A172 (cell line): ENCODE results near the gene SPRTN. TPM values are rescaled to one million over a fixed set of nuclear protein-coding genes. Genes with fewer than 3 reads are reported as not detected.

Experiments
- DNase-seq: peaks from one replicate; pipeline ENCODE4 v3.0.0-alpha.2; 2015; ENCODE audit warnings: low spot score
- total RNA-seq: library from RNA; depleted of rRNA; stranded (reverse); fragments of >200 nt; shearing (Covaris generic); gene quantifications from 2 replicates; pipeline ENCODE4 v1.2.3, GENCODE V29; 2014

Gene SPRTN
- total RNA-seq, 1 experiment from 2014 or later: 34.4 TPM

DNA sequence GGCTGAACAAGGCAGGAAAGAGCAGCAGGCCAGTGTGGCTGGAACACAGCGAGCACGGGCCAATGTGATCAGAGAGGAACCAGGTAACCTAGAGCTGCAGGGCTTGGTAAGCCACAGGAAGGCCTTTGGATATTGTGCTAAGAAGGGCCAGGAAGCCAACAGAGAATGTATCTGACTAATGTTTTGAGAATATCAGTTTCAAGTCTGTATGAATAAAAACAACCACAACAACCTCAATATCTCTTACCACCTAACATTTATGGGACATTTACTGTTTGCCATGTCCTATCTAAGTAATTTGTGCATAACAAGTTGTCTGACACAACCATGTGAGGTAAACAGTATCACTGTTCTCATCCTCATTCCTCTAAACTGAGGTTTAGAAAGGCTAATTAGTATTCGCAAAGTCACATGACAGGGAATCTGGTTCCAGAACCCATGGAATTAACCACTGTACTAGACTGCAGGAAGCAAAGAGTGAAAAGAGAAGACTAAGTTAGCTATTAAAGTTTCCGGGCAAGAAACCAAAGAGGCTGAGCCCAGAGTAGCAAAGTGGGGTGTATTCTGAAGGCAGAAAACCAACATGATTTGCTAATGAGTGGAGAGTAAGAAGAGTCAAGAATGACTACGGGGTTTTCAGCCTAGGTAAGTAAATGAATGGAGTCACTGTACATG lies 38.9 kb downstream of the SPRTN start:
- DNase-seq: no peak

DNA sequence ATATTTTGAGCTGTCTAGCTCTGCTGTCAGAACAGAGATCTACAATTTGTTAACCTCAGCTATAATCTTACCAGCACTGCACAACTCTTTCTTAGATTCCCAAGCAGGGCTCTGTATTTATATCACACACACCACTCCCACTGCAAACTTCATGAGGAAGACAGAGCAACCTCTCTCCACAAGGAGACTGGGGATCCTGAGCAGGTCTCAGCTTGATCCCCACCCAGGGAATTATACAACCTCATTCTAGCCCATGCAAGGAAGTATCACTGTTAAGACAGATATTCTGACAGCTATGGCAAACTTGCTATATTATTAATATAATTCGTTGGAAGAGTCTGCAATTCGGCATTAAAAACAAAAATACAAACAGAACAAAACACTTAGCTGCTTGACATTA lies 43.6 kb downstream of the SPRTN start:
- no peak for DNase-seq

DNA sequence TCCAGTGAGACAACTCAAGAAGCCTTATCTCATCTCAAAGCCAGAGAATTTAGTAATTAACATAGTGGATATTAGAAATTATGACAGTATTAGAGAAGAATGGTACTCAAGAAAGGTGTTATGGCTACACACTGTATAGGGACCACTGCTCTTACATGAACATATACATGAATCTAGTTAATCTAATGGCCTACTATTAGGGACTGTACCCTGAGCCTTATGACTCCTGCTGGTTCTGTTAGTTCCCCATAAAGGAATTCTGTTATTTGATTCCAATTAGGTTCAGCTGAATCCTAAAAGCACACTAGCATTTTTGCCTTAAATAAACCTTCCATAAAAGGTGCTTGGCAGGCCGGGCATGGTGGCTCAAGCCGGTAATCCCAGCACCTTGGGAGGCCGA lies 44.3 kb downstream of the SPRTN start:
- no peak for DNase-seq

DNA sequence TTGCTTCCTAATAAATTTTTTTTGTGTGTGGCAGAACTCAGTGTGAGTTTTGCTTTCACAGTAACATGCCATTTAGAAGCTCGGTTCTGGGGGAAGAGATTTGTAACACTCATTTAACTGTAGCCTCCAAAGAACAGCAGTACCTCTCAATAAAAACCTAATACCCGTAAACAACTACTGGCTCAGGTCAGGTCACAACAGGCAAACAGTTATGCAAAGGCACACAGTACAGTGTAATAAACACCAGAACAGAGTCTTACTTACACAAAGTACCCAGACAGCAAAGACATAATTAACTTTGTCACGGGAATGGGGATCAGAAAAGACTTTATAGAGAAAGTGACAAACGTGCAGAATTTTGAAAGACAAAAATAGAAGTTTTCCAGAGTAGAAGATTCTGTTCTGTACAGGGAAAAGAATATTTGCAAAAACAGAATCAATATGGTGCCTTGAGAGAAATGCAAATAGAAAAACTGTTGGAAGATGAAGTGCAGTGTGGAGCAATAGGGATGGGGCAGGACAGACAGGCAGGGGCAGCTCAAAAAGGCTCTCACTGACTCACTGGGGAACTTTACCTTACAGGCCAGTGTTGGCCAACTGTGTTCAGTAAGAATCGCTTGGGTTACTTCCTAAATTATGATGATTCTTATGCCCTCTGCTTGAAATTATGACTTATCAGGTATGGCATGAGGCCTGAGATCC lies 45.2 kb downstream of the SPRTN start:
- DNase-seq: no peak

DNA sequence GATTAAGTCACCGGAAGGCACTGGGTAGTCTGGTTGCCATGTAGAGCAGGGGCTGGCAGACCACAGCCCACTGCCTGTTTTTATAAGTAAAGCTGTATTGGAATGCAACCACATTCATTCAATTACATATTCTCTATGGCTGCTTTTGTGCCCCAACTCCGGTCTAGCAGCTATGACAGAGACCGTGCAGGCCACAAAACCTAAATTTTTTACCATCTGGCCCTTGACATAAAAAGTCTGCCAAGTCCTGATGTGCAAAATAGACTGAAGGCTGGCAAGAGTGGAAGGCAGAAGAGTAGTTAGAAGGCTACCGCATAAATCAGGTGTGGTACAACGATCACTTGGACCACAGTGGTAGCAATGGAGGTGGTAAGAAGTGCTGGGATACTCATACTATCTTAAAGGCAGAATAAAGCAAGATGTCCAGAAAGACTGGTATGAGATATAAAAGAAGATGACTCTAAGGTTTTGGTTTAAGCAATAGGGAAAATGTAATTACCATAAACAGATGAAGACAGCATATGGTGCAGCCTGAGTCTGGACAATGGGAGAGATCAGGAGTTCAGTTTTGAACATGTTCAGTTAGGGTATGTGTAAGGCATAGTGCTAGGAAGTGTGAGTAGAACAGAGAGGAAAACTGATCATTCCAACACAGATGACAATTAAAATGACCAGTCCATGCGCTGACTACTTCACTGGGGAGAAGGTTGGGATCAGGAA lies 46.8 kb downstream of the SPRTN start:
- DNase-seq: no peak

DNA sequence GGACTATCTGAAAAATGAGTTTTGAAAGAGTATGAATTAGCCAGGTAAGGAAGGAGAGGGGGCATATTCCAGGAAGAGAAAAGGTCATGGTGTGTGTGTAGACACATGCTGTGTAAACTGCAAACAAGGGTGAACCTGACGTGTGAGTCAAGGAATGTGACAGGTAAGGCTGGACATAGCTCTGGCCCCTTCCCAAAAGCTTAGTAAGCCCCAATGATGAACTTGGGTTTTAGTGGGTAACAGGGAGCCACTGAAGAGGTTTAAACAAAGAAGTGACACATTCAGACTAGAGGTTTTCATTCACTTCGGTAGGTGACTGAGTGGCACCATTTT lies 47.3 kb downstream of the SPRTN start:
- peak; percentile 24 for DNase-seq

DNA sequence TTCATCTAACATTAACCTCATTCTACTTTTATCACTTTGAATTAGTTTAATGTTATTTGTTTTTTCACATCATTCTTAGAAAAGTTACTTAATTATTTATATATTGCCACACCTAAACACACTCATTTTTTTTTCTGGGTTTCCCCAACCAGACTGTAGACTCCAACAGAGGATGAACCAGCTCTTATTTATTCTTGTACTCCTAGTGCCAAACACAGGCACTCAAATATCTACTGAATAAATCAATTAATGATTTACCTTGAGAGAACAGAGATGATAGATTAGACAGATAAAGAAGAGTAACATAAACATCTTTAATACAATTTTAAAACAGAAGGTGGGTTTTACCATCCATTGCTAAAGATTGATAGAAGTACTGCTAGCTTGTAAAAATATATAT lies 48.4 kb downstream of the SPRTN start:
- no peak for DNase-seq

DNA sequence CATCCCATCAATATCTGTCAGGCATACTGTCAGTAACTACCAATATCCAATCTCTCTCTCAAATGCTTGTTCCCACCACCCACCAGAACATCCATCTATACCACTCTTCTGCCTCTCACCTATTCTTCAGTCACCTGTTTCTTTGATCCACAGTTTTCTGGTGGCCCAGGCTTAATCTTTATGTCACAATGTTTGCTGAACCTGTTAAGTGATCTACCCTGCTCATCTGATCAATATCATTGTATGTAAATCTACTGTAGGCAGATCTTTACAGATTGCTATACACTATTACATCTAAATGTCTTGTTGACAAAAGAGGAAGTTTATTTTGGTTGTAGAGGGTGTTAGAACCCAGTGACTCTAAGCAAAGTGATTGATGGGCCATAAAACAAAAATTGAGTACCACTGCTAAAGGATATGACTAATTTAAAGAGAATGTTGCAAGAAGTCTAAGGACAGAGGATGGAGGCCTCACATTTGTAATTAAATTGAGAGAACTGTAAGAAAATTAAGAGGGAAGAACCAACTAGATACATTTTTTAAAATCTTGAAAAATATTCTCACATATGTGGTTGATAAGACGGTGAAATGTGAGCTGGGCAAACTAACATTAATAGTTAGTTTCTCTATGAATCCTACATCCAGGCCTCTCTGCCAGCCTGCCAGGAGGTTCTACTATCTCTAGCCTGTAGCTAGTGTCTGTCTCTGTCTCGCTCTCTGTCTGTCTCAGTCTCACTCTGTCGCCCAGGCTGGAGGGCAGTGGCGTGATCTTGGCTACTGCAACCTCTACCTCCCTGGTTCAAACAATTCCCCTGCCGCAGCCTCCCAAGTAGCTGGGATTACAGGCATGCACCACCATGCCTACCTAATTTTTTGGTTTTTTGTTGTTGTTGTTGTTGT lies 49.9 kb downstream of the SPRTN start:
- DNase-seq: peak; percentile 73

DNA sequence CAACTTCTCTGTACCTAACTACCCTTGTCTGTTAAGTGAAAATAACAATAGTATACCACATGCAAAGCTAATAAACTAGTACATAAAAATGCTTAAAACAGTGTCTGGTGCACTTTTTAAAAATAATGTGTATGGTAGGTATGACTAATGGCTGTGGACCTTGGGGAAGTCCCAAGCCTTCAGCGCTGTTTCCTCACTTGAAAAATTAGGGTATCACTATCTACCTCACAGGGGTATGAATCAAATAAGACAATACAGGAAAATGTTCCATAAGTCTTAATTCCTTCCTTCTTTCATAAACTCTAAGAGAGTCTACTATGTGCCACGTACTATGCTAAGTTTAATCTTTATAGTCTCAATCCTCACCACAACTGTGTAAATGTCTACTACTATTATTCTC lies 52.0 kb downstream of the SPRTN start:
- DNase-seq: peak; percentile 82

DNA sequence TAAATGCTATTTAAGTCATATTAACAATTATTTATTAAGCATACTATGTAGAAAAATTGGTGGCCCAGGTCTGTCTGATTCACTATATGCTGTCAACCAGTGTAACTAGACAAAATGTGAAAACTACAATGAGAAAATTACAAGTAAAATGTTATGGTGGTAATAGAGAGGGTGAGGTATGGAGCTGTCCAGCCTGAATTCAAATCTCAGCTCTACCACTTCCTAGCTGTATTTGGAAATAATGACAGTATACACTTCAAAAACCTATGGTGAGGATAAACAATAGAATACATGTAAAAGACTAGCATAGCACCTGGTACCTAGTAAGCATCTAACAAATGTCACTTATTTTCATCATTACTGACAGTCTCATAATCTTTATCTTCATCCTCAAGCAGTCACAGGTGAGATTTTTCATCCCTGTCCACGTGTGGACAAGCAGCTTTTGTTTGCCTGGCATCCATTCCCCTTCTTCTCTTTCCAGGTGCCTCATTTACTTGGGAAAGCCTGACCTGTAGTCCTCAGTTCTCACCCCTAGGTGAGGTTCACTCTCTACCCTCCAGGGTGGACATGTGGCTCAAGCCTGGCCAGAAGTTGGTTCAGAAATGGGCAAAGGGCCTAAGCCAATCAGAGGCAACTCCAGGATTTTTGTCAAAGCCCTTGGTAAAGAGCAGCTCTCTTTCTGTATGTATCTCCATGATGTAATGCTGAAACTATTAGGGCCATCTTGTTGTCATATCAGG lies 54.5 kb downstream of the SPRTN start:
- DNase-seq: no peak

DNA sequence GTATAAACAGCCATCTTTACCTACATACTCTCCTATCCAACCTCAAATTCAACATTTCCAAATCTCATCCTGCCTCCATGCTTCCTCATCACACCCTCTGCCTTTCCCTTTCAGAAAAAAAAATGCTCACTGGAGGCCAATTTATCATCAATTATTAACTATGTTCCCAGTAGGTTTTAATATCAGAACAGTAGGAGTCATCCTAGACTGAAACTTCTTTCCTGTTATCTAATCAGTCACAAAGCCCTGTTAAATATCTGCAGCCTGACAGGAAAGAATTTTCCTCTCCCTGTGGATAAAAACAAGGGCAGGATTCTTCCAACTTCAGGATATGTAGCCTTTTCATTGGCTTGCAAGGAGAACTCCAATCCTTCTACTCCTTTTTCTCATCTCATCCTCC lies 55.6 kb downstream of the SPRTN start:
- peak; percentile 21 for DNase-seq

DNA sequence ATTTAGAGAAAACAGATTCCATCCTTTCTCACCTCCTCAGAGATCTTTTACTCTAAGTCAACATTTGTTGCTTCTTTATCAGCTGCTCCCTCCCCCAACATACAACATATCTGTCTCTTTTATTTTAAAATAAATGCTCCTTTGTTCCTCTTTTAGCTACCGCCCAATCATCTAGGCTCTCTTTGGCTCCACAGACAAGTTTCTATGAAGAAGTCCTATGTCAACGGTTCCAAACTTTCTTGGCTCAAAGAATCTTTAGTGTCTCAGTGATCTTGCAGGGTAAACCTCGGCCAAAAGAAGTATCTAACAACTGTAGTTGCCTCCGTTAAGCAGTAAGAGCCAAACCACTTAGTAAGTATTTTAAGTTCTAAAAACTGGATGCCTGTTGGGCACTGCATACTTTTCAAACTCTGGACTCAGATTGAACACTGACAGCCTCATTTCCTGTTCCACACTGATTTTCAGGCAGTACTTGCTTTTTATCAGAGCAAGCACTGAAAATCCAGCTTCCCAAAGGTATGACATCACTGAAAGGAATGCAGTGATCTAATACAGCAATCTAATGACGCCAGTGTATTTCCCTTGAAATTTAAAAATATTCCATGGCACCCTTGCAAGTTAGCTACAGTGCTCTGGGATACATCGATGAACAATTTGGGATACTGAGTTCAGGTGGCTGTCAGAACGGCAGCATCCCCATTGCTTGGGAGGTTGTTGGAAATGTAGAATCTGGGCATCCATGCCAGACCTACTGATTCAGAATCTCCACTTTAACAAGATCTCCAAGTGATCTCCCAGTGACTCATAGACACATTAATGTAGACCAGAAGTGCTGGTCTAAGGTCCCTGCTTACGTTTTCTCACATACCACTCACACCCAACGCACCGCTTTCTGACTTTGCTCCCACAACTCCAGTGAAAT lies 57.2 kb downstream of the SPRTN start:
- DNase-seq: peak; percentile 97

DNA sequence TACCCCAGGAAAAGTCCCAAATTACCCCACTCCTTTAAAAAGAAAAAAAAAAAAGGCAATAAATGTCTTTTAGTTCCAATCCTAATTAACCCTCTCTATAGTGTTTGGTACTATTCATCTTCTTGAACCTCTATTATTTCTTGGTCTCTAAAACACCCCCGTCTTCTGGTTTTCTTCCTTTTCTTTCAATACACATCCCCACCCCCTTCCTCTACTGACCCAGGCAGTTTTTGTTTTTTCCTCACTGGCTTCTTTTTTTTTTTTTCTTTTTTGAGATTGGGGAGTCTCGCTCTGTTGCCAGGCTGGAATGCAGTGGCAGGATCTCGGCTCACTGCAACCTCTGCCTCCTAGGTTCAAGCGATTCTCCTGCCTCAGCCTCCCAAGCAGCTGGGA lies 57.9 kb downstream of the SPRTN start:
- DNase-seq: no peak

DNA sequence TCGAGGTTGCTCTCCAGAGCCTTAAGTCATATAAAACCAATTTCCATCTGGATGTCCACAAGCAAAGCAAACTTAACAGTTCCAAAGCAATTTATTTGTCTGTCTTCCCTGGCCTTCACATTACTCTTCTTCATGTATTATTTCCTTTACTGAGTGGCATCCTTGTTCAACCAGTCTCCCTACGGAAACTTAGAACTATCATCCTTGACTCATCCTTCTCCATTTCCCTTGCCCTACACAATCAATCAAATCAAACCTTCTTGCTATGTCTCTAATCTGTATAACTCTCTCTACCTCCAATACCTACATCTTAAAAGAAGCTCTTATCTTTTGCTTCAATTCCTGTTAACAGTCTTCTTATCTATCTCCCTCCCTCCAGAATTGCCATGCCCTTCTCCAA lies 58.5 kb downstream of the SPRTN start:
- DNase-seq: peak; percentile 31

DNA sequence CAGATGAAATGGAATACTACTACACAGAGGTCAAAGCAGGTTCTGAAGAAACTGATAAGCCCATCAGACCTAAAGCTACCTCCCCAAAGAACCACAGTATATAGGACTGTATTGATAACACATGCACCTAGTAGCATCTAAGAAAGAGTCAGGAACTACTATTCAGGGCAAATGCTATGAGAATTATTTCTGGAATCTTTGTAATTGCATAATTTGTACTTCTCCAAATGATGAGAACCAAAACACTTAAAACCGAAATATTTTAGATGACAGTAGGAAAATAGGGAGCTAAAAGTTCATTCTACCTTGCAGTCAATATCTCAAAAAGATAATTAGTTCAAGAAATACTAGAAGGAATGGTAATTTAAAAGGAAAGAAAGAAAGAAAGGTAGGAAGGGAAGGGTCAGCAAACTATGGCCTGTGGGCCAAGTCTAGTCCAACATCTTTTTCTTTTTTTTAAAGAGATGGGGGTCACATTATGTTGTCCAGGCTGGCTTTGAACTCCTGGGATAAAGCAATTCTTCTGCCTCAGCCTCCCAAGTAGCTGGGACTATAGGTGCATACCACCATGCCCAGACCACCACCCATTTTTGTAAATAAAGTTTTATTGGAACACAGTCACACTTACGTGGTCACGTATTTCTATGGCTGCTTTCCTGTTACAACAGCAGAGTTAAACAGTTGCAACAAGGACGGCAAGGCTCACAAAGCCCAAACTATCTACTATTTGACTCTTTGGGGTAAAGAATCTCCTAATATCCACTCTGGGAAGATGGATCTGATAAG lies 60.0 kb downstream of the SPRTN start:
- DNase-seq: no peak

DNA sequence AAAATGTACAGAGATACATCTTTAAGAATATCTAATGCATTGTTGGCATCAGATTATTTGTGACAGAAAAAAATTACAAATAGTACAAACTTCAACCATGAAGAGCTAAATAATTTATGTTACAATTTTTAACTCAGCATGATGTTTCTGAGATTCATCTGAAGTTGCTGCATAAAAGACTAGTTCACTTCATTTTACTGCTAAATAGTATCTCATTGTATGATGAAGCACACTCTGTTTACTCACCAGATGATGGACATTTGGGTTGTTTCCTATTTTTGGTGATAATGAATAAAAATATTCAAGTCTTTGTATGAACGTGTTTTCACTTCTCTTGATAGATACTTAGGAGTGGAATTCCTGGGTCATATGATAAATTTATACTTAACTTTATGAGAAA lies 63.4 kb downstream of the SPRTN start:
- DNase-seq: no peak

DNA sequence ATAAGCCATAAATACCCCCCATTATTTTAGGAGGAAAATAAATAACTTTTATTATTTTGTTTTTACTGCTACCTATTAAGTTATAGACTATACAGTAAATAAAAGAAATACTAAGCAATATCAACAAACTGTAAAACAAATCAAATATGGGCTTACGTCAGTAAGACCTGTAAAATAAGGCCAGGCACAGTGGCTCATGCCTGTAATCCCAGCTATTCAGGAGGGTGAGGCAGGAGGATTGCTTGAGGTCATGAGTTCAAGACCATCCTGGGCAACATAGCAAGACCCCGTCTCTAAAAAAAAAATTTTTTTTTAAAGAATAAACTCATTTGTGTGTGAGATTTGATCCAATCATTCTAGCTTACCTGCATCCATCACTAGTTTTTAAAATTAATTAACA lies 66.2 kb downstream of the SPRTN start:
- no peak for DNase-seq
